Smooth muscle cell (in vitro differentiated cells): ENCODE data around the gene NEK6. TPM values are rescaled to one million over a fixed set of nuclear protein-coding genes. Genes with fewer than 3 reads are reported as not detected.

Source experiments
- DNase-seq: peaks from one replicate; lab custom pipeline; 2025; ENCODE audit not compliant: unreplicated experiment; lab: John Stamatoyannopoulos, UW
- H2AFZ ChIP-seq: fragments of 200-600 bp; sonication (generic); 2 replicates; pipeline ENCODE4 v1.6.0; 2016; ENCODE audit warnings: antibody characterized with exemption, low read depth, mild to moderate bottlenecking
- H3F3A ChIP-seq: fragments of 200-600 bp; sonication (generic); 2 replicates; pipeline ENCODE4 v1.6.0; 2017; ENCODE audit warnings: antibody characterized with exemption, low read depth
- H3K27ac ChIP-seq: fragments of 200-600 bp; sonication (generic); 2 replicates; pipeline ENCODE4 v1.5.1; 2016; ENCODE audit warnings: low read depth, mild to moderate bottlenecking
- H3K27me3 ChIP-seq: fragments of 200-600 bp; sonication (generic); 2 replicates; pipeline ENCODE4 v1.6.1; 2016; ENCODE audit warnings: low read depth, mild to moderate bottlenecking
- H3K36me3 ChIP-seq: fragments of 200-600 bp; sonication (generic); 2 replicates; pipeline ENCODE4 v1.5.1; 2016; ENCODE audit warnings: low read depth
- H3K4me1 ChIP-seq: fragments of 200-600 bp; sonication (generic); 2 replicates; pipeline ENCODE4 v1.5.1; 2016; ENCODE audit warnings: low read depth
- H3K4me2 ChIP-seq: fragments of 200-600 bp; sonication (generic); 2 replicates; pipeline ENCODE4 v1.6.0; 2016; ENCODE audit warnings: mild to moderate bottlenecking
- H3K4me3 ChIP-seq: fragments of 200-600 bp; sonication (generic); 2 replicates; pipeline ENCODE4 v1.5.1; 2016; ENCODE audit warnings: mild to moderate bottlenecking
- H3K79me2 ChIP-seq: fragments of 200-600 bp; sonication (generic); 2 replicates; pipeline ENCODE4 v1.6.0; 2016; ENCODE audit warnings: low read depth, mild to moderate bottlenecking
- H3K9ac ChIP-seq: fragments of 200-600 bp; sonication (generic); 2 replicates; pipeline ENCODE4 v1.6.0; 2016; ENCODE audit warnings: low read depth
- H3K9me3 ChIP-seq: fragments of 200-600 bp; sonication (generic); replicated peaks from 2 replicates; pipeline ENCODE4 v1.5.1; 2016; ENCODE audit warnings: low read depth
- H4K20me1 ChIP-seq: fragments of 200-600 bp; sonication (generic); 2 replicates; pipeline ENCODE4 v1.6.0; 2016; ENCODE audit warnings: low read depth
- WGBS: methylation state at CpG from one replicate; pipeline ENCODE4 v1.1.7; 2016; ENCODE audit warnings: low lambda C conversion rate; 5-methylcytosine and 5-hydroxymethylcytosine counted together
- polyA plus RNA-seq: library from polyadenylated mRNA; unstranded; fragments of >200 nt; fragmentation: Nextera tagmentation; extraction: Ambion mirVana; gene quantifications from 2 replicates; pipeline ENCODE4 v1.2.1, GENCODE V29; 2016
- total RNA-seq: library from RNA; depleted of rRNA; stranded (reverse); fragments of >200 nt; gene quantifications from 2 replicates; pipeline ENCODE4 v1.2.3, GENCODE V29; 2014
- TF ChIP-seq, protein P1 (sequence below): fragments of 200-600 bp; sonication (generic); IDR thresholded peaks from 2 replicates; pipeline ENCODE4 v1.5.1; 2017; ENCODE audit warnings: borderline replicate concordance, mild to moderate bottlenecking, antibody characterized with exemption; ENCODE audit not compliant: insufficient read depth, poor library complexity, severe bottlenecking

NEK6 gene
- total and polyA plus RNA-seq, 2 experiments from 2014 or later, result 45.9 to 108 TPM

DNA sequence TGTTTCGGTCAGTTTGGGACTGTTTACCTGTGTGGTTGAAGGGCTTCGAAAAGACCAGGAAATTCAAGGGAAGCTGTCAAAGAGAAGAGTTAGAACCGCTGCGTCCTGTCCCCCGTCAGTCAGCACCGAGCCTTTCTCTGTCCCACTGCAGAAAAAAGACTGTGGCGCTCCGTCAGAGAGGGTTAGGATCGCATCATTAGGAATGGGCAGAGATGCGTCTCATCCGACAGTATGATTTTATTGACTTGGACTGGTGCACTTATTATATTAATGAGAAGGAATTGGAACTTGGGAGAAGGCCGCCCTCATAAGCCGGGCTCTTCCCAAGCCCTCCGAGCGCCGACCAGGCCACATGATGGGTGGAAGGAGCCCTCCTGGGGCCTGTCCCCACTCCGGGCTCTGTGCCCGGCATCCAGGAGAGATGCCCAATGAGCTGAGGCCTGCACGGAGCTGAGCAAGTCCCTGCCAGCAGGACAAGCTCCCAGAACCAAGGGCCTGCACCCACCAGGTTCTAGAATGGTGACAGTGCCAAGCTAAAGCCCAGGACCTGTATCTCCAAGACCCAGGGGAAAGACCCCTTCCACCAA lies 71.5 kb downstream of the NEK6 start:
- H3K36me3 ChIP-seq, result no peaks in the 10 kb centered on the region
- peaks cover 58% of the 10 kb centered on the region for H4K20me1 ChIP-seq

DNA sequence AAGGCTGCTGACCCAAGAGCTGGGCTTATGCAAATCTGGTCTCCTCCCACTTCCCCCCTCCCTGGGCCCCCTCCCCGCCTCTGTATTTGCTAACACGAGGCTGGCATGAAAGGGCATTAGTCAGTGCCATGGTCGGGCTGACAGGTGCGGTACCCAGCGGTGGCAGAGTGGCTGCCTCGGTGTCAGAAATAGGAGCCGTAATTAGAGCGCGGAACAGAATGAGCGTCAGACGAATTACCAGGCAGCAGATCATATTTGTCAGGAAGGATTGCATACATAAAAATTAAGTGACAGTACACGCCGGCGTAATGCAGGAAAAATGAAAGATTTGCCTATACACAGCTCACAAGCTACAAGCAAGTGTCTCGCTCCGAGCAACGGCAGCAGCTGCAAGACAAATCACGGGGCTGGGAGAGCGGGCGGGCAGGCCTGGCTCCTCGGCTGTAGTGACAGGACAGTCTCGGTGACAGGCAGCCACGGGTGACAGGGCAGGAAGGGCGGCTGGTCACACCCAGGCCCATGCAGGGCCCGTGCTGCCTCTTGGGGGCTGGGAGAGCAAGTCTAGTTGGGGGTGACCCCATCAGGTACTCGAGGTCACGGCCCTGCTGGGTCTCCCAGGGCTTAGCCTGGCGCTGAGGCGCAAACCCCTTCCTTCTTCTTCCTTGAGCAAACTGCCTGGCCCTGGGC lies 72.4 kb downstream of the NEK6 start:
- Histone ChIP-seq H3K9me3 (no peaks in the 10 kb centered on the region), H3F3A (no peaks in the 10 kb centered on the region), H3K4me3 (no peak overlapping the region), H2AFZ (no peak overlapping the region), H3K4me2 (no peak overlapping the region), H3K9ac (no peak overlapping the region), H4K20me1 (peaks cover 52% of the 10 kb centered on the region), H3K79me2 (no peaks in the 10 kb centered on the region), H3K36me3 (no peaks in the 10 kb centered on the region), H3K27ac (no peak overlapping the region), H3K27me3 (no peaks in the 10 kb centered on the region), H3K4me1 (no peaks in the 10 kb centered on the region)
- WGBS, result 92% methylated on average over 29 of the region's 29 CpGs
- TF ChIP-seq, protein P1, sequence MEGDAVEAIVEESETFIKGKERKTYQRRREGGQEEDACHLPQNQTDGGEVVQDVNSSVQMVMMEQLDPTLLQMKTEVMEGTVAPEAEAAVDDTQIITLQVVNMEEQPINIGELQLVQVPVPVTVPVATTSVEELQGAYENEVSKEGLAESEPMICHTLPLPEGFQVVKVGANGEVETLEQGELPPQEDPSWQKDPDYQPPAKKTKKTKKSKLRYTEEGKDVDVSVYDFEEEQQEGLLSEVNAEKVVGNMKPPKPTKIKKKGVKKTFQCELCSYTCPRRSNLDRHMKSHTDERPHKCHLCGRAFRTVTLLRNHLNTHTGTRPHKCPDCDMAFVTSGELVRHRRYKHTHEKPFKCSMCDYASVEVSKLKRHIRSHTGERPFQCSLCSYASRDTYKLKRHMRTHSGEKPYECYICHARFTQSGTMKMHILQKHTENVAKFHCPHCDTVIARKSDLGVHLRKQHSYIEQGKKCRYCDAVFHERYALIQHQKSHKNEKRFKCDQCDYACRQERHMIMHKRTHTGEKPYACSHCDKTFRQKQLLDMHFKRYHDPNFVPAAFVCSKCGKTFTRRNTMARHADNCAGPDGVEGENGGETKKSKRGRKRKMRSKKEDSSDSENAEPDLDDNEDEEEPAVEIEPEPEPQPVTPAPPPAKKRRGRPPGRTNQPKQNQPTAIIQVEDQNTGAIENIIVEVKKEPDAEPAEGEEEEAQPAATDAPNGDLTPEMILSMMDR, result no peak
- DNase-seq, result no peak

More for the DNA sequence above, 71.5 kb downstream of the NEK6 start:
- WGBS, result 92% methylated on average over 19 of the region's 19 CpGs
- Histone ChIP-seq H3K79me2 (no peaks in the 10 kb centered on the region), H3K4me1 (no peaks in the 10 kb centered on the region), H3K9me3 (no peaks in the 10 kb centered on the region), H3K27me3 (no peaks in the 10 kb centered on the region), H3K4me2 (no peak overlapping the region), H3F3A (no peaks in the 10 kb centered on the region), H3K4me3 (no peak overlapping the region), H3K27ac (no peak overlapping the region), H3K9ac (no peak overlapping the region), H2AFZ (no peak overlapping the region)
- TF ChIP-seq, protein P1, result no peak
- no peak for DNase-seq

DNA sequence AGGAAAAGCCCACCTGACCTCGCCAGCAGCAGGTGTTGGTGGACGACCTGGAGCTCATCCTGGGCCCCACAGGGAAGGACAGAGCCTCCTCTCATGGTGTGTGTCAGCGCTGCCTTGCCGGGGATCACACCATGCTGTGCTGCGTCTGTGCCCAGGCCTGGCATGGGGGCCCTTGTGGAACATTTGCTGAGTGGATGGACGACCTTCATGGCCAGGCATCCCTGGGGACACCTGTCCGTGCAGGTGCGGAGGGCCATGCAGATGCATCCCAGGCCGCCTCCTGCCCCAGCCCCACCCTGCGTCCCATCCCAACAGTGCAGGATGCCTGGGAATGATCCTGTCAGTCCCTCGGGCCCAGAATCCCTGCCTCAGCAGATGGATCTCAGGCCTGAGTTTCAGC lies 73.8 kb downstream of the NEK6 start:
- no peak overlapping the region for H3K4me2 ChIP-seq
- no peaks in the 10 kb centered on the region for H3K4me1 ChIP-seq
- no peak overlapping the region for H3K9ac ChIP-seq
- H4K20me1 ChIP-seq, result peaks cover 59% of the 10 kb centered on the region
- H3K4me3 ChIP-seq, result no peak overlapping the region
- H3F3A ChIP-seq, result no peaks in the 10 kb centered on the region
- H3K36me3 ChIP-seq, result no peaks in the 10 kb centered on the region
- TF ChIP-seq, protein P1, result no peak
- H3K27ac ChIP-seq, result no peak overlapping the region
- H3K27me3 ChIP-seq, result no peaks in the 10 kb centered on the region
- no peaks in the 10 kb centered on the region for H3K9me3 ChIP-seq
- no peak for DNase-seq
- WGBS, result 84% methylated on average over 11 of the region's 11 CpGs
- no peaks in the 10 kb centered on the region for H3K79me2 ChIP-seq
- H2AFZ ChIP-seq, result no peak overlapping the region
